Testis (tissue), 3 donors: ENCODE measurements around the gene TWSG1. TPM values are rescaled to one million over a fixed set of nuclear protein-coding genes. Genes with fewer than 3 reads are reported as not detected.
A peak's percentile ranks its signal among the peaks of the same experiment; 100 is the strongest.
"Not testable (repeated sequence)": the region's sequence is repeated elsewhere in the genome, so short reads cannot be mapped to it uniquely, and the experiment has no call there.

Experiments used
- DNase-seq: peaks from one replicate; pipeline ENCODE4 v3.0.0-alpha.2; 2019
- H3K27ac ChIP-seq, 2 donors: fragments of 200-600 bp; sonication (generic); one replicate each; pipeline ENCODE4 v1.5.1; 2019
- H3K27me3 ChIP-seq: fragments of 200-600 bp; sonication (generic); one replicate; pipeline ENCODE4 v1.5.1; 2019
- H3K36me3 ChIP-seq: fragments of 200-600 bp; sonication (generic); one replicate; pipeline ENCODE4 v1.5.1; 2017; ENCODE audit warnings: low read depth; ENCODE audit errors: missing control alignments
- H3K4me1 ChIP-seq: fragments of 200-600 bp; sonication (generic); one replicate; pipeline ENCODE4 v1.5.1; 2019
- H3K4me3 ChIP-seq, 2 donors: fragments of 200-600 bp; sonication (generic); one replicate each; pipeline ENCODE4 v1.5.1; 2017 to 2019
- H3K9me3 ChIP-seq: fragments of 200-600 bp; sonication (generic); one replicate; pipeline ENCODE4 v1.5.1; 2017
- CTCF ChIP-seq, 3 experiments: fragments of 450-650 bp in 2 of 3; fragments of 200-600 bp in 1 of 3; sonication (generic) in 1 of 3; IDR thresholded peaks; one replicate each; pipeline ENCODE4 v1.5.1; 2016 to 2019; ENCODE audit warnings: antibody characterized with exemption in 3 of 3, mild to moderate bottlenecking in 2 of 3, moderate library complexity in 1 of 3
- POLR2A ChIP-seq: fragments of 450-650 bp; IDR thresholded peaks from one replicate; pipeline ENCODE4 v1.6.1; 2017; ENCODE audit warnings: antibody characterized with exemption, mild to moderate bottlenecking, moderate library complexity
- WGBS, 2 donors: methylation state at CpG; one replicate each; pipeline ENCODE4 v1.1.5; 2018; 5-methylcytosine and 5-hydroxymethylcytosine counted together
- intact Hi-C: fragments of 100-400 bp; cut with DNase I; formaldehyde crosslinking; loops from one replicate; pipeline ENCODE4 v1.15.1; 2023; ENCODE audit warnings: low total_unique reads
- polyA plus RNA-seq: library from polyadenylated mRNA; stranded (reverse); fragments of 350-450 nt; fragmentation: Illumina TruSeq; extraction: RNeasy Lipid Tissue Mini Kit (QIAGEN cat#74804); gene quantifications from one replicate; pipeline ENCODE4 v1.2.3, GENCODE V29; 2014; ENCODE audit warnings: low read depth, low replicate concordance; ENCODE audit not compliant: insufficient read depth
- total RNA-seq, 2 donors: library from RNA; depleted of rRNA; stranded (reverse); fragments of >200 nt; gene quantifications; one replicate each; pipeline ENCODE4 v1.2.3, GENCODE V29; 2016

TWSG1 gene
- total and polyA plus RNA-seq, 3 donors from 2014 or later: 20.1 to 26.6 (median 23.8) TPM

GRCh38 chr18:9431296-9431695 is 96.7 kb downstream of the TWSG1 start:
- 89 to 91% methylated on average over 6 of the region's 6 CpGs for WGBS, 2 donors
- TF ChIP-seq POLR2A: no peak
- peaks cover 5% of the 10 kb centered on the region for H3K4me1 ChIP-seq
- no peak overlapping the region for H3K4me3 ChIP-seq
- H3K9me3 ChIP-seq: no peaks in the 10 kb centered on the region
- no peak overlapping the region for H3K27ac ChIP-seq
- intact Hi-C loops: no loop called here
- no peak for DNase-seq
- no peaks in the 10 kb centered on the region for H3K36me3 ChIP-seq
- no peaks in the 10 kb centered on the region for H3K27me3 ChIP-seq

- H3K36me3 ChIP-seq, H3K9me3 ChIP-seq, H3K27ac ChIP-seq, intact Hi-C loops, H3K4me3 ChIP-seq, H3K27me3 ChIP-seq, H3K4me1 ChIP-seq: not testable (repeated sequence)
- DNase-seq: peak; percentile 43
- WGBS, 2 donors: 66 to 82% methylated on average over 10 of the region's 10 CpGs
Observed at GRCh38 chr18:9433122-9433521, 98.5 kb downstream of the TWSG1 start.

GRCh38 chr18:9433671-9434121 is 99.1 kb downstream of the TWSG1 start:
- DNase-seq: no peak
- Histone ChIP-seq H3K9me3 (no peaks in the 10 kb centered on the region), H3K4me1 (peaks cover 5% of the 10 kb centered on the region), H3K27ac (no peak overlapping the region), H3K27me3 (no peaks in the 10 kb centered on the region), H3K4me3 (peak overlapping the region in 1 of 2 donors; percentile 26), H3K36me3 (no peaks in the 10 kb centered on the region)
- TF ChIP-seq CTCF (IDR thresholded peaks at IDR 0.05) (no peak), POLR2A (no peak)
- intact Hi-C loops: no loop called here
- 9 to 14% methylated on average over 10 of the region's 10 CpGs for WGBS, 2 donors

GRCh38 chr18:9434122-9434701 is 99.6 kb downstream of the TWSG1 start:
- no peak overlapping the region for H3K27ac ChIP-seq
- WGBS, 2 donors: 55 to 56% methylated on average over 15 to 18 of the region's 18 CpGs
- intact Hi-C loops: no loop called here

GRCh38 chr18:9435041-9435440 is 100.5 kb downstream of the TWSG1 start:
- peaks cover 5% of the 10 kb centered on the region for H3K4me1 ChIP-seq
- intact Hi-C loops: no loop called here
- no peak for TF ChIP-seq CTCF (IDR thresholded peaks at IDR 0.05)
- TF ChIP-seq POLR2A: no peak
- no peaks in the 10 kb centered on the region for H3K9me3 ChIP-seq
- no peak overlapping the region for H3K27ac ChIP-seq
- H3K27me3 ChIP-seq: no peaks in the 10 kb centered on the region
- DNase-seq: no peak
- 60 to 78% methylated on average over 16 to 17 of the region's 17 CpGs for WGBS, 2 donors
- peak overlapping the region in 1 of 2 donors; percentile 26 for H3K4me3 ChIP-seq
- no peaks in the 10 kb centered on the region for H3K36me3 ChIP-seq

More at GRCh38 chr18:9434122-9434701, 99.6 kb downstream of the TWSG1 start:
- DNase-seq: no peak
- Histone ChIP-seq H3K9me3 (no peaks in the 10 kb centered on the region), H3K4me3 (peak overlapping the region in 1 of 2 donors; percentile 26), H3K36me3 (no peaks in the 10 kb centered on the region), H3K4me1 (peaks cover 5% of the 10 kb centered on the region), H3K27me3 (no peaks in the 10 kb centered on the region)
- TF ChIP-seq POLR2A: no peak
- no peak for TF ChIP-seq CTCF (IDR thresholded peaks at IDR 0.05)
